HepG2 (cell line): ENCODE results near the gene ORC4. TPM values are rescaled to one million over a fixed set of nuclear protein-coding genes. Genes with fewer than 3 reads are reported as not detected.

Source experiments
- ATAD3A ChIP-seq: sonication (generic); formaldehyde crosslinking; IDR thresholded peaks from 2 replicates; pipeline ENCODE4 v1.4.0; 2020; ENCODE audit warnings: missing genetic modification reagents
- CREM ChIP-seq, 2 experiments: sonication (generic) in 1 of 2; formaldehyde crosslinking in 1 of 2; IDR thresholded peaks; 2 replicates each; pipeline versions ENCODE4 v1.4.0 to v1.6.1; 2016 to 2020; ENCODE audit warnings: antibody characterized with exemption in 1 of 2, mild to moderate bottlenecking in 1 of 2, missing genetic modification reagents in 1 of 2
- JUNB ChIP-seq: sonication (generic); formaldehyde crosslinking; IDR thresholded peaks from 2 replicates; pipeline ENCODE4 v1.8.0; 2022; ENCODE audit warnings: missing genetic modification reagents, mild to moderate bottlenecking, borderline replicate concordance
- MIXL1 ChIP-seq: IDR thresholded peaks from 2 replicates; pipeline ENCODE4 v1.6.1; 2016
- PCBP1 ChIP-seq: fragments of 200-400 bp; formaldehyde crosslinking; IDR thresholded peaks from 2 replicates; pipeline ENCODE4 v1.6.1; 2017; ENCODE audit warnings: mild to moderate bottlenecking, low read depth, low read length, borderline replicate concordance
- RBFOX2 ChIP-seq: fragments of 200-400 bp; formaldehyde crosslinking; IDR thresholded peaks from 2 replicates; pipeline ENCODE4 v1.6.1; 2017; ENCODE audit warnings: low read depth, mild to moderate bottlenecking, low read length
- RCOR2 ChIP-seq: IDR thresholded peaks from 2 replicates; pipeline ENCODE4 v1.6.1; 2016; ENCODE audit warnings: missing biosample characterization, missing genetic modification reagents
- RELA ChIP-seq: sonication (generic); formaldehyde crosslinking; IDR thresholded peaks from 2 replicates; pipeline ENCODE4 v1.4.0; 2020; ENCODE audit warnings: missing genetic modification reagents
- SAFB2 ChIP-seq: sonication (generic); formaldehyde crosslinking; IDR thresholded peaks from 2 replicates; pipeline ENCODE4 v1.5.1; 2020; ENCODE audit warnings: missing genetic modification reagents, low read depth, mild to moderate bottlenecking, borderline replicate concordance
- SKI ChIP-seq: fragments of 450-650 bp; IDR thresholded peaks from one replicate; pipeline ENCODE4 v1.6.1; 2018; ENCODE audit warnings: mild to moderate bottlenecking; ENCODE audit not compliant: partially characterized antibody
- TAF1 ChIP-seq: sonication (generic); formaldehyde crosslinking; IDR thresholded peaks from 2 replicates; pipeline ENCODE4 v1.4.0; 2020; ENCODE audit warnings: missing genetic modification reagents
- TCF7L2 ChIP-seq: IDR thresholded peaks from 2 replicates; pipeline ENCODE4 v1.6.1; 2011; ENCODE audit warnings: mild to moderate bottlenecking, low read depth, low read length, moderate library complexity
- THAP11 ChIP-seq: IDR thresholded peaks from 2 replicates; pipeline ENCODE4 v1.6.1; 2016; ENCODE audit warnings: missing biosample characterization, missing genetic modification reagents
- ZBTB7B ChIP-seq: sonication (generic); formaldehyde crosslinking; IDR thresholded peaks from 2 replicates; pipeline ENCODE4 v1.4.0; 2020; ENCODE audit warnings: missing genetic modification reagents
- ZNF883 ChIP-seq: sonication (generic); formaldehyde crosslinking; IDR thresholded peaks from 2 replicates; pipeline ENCODE4 v1.5.1; 2020; ENCODE audit warnings: mild to moderate bottlenecking, missing genetic modification reagents; ENCODE audit errors: not compliant biosample characterization
- polyA plus RNA-seq, 8 experiments: library from polyadenylated mRNA; depleted of rRNA in 3 of 8; stranded (reverse) in 7 of 8; unstranded in 1 of 8; fragments of >200 nt; fragmentation: Illumina TruSeq in 4 of 8; extraction: Trizol in 4 of 8; gene quantifications; 2 replicates each; pipeline versions ENCODE4 v1.2.1 to v1.2.3, GENCODE V29; 2011 to 2016; ENCODE audit warnings: low read depth in 4 of 8, missing spikeins in 1 of 8, mixed read lengths in 1 of 8; ENCODE audit not compliant: insufficient read depth in 1 of 8
- total RNA-seq, 5 experiments: library from RNA; depleted of rRNA; stranded (reverse); fragments of >200 nt; fragmentation: Illumina TruSeq; extraction: Trizol; gene quantifications; 2 replicates each; pipeline ENCODE4 v1.2.3, GENCODE V29; 2016; ENCODE audit warnings: low read depth in 1 of 5
- TF ChIP-seq, protein P1 (sequence below): sonication (generic); formaldehyde crosslinking; IDR thresholded peaks from 2 replicates; pipeline ENCODE4 v1.8.0; 2022; ENCODE audit warnings: missing genetic modification reagents, mild to moderate bottlenecking, moderate library complexity, borderline replicate concordance
- TF ChIP-seq, protein P2 (sequence below): sonication (generic); formaldehyde crosslinking; IDR thresholded peaks from 2 replicates; pipeline ENCODE4 v1.4.0; 2020; ENCODE audit warnings: missing genetic modification reagents
- TF ChIP-seq, protein P3 (sequence below), 2 experiments: sonication (generic) in 1 of 2; formaldehyde crosslinking in 1 of 2; IDR thresholded peaks; 2 replicates each; pipeline versions ENCODE4 v1.6.1 to v1.9.0; 2014 to 2022; ENCODE audit warnings: antibody characterized with exemption in 1 of 2, borderline replicate concordance in 1 of 2, inconsistent platforms in 1 of 2, low read depth in 1 of 2, missing genetic modification reagents in 1 of 2

Gene ORC4
- total and polyA plus RNA-seq, 2 of the 13 experiments (the other 11 are each of a cell fraction or from before 2014, with no cell fraction given), result 28.6 to 84.8 TPM

DNA sequence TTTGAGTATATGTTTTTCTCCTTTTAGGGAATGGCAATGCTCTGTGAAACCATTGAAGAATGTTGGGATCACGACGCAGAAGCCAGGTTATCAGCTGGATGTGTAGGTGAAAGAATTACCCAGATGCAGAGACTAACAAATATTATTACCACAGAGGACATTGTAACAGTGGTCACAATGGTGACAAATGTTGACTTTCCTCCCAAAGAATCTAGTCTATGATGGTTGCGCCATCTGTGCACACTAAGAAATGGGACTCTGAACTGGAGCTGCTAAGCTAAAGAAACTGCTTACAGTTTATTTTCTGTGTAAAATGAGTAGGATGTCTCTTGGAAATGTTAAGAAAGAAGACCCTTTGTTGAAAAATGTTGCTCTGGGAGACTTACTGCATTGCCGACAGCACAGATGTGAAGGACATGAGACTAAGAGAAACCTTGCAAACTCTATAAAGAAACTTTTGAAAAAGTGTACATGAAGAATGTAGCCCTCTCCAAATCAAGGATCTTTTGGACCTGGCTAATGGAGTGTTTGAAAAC lies 93.4 kb downstream of the ORC4 start (continued):
- no peak for TF ChIP-seq JUNB (CRISPR knock-in tag)
- TF ChIP-seq RELA, result no peak
- no peak for TF ChIP-seq SAFB2
- no peak for TF ChIP-seq ATAD3A (CRISPR knock-in tag)
- TF ChIP-seq RCOR2 (CRISPR knock-in tag), result peak; percentile 98
- TF ChIP-seq TAF1 (CRISPR knock-in tag), result no peak
- peak; percentile 88 for TF ChIP-seq CREM (IDR thresholded peaks at IDR 0.05)
- TF ChIP-seq CREM (CRISPR knock-in tag; IDR thresholded peaks at IDR 0.05), result no peak
- no peak for TF ChIP-seq RBFOX2
- peak; percentile 70 for TF ChIP-seq SKI
- TF ChIP-seq, protein P1, sequence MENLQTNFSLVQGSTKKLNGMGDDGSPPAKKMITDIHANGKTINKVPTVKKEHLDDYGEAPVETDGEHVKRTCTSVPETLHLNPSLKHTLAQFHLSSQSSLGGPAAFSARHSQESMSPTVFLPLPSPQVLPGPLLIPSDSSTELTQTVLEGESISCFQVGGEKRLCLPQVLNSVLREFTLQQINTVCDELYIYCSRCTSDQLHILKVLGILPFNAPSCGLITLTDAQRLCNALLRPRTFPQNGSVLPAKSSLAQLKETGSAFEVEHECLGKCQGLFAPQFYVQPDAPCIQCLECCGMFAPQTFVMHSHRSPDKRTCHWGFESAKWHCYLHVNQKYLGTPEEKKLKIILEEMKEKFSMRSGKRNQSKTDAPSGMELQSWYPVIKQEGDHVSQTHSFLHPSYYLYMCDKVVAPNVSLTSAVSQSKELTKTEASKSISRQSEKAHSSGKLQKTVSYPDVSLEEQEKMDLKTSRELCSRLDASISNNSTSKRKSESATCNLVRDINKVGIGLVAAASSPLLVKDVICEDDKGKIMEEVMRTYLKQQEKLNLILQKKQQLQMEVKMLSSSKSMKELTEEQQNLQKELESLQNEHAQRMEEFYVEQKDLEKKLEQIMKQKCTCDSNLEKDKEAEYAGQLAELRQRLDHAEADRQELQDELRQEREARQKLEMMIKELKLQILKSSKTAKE (CRISPR knock-in tag), result peak; percentile 67; the same call in 1 of the 2 replicates
- TF ChIP-seq, protein P2, sequence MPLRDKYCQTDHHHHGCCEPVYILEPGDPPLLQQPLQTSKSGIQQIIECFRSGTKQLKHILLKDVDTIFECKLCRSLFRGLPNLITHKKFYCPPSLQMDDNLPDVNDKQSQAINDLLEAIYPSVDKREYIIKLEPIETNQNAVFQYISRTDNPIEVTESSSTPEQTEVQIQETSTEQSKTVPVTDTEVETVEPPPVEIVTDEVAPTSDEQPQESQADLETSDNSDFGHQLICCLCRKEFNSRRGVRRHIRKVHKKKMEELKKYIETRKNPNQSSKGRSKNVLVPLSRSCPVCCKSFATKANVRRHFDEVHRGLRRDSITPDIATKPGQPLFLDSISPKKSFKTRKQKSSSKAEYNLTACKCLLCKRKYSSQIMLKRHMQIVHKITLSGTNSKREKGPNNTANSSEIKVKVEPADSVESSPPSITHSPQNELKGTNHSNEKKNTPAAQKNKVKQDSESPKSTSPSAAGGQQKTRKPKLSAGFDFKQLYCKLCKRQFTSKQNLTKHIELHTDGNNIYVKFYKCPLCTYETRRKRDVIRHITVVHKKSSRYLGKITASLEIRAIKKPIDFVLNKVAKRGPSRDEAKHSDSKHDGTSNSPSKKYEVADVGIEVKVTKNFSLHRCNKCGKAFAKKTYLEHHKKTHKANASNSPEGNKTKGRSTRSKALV (CRISPR knock-in tag), result no peak
- peak; percentile 87 for TF ChIP-seq MIXL1 (CRISPR knock-in tag)
- TF ChIP-seq ZNF883 (CRISPR knock-in tag), result no peak
- TF ChIP-seq, protein P3, sequence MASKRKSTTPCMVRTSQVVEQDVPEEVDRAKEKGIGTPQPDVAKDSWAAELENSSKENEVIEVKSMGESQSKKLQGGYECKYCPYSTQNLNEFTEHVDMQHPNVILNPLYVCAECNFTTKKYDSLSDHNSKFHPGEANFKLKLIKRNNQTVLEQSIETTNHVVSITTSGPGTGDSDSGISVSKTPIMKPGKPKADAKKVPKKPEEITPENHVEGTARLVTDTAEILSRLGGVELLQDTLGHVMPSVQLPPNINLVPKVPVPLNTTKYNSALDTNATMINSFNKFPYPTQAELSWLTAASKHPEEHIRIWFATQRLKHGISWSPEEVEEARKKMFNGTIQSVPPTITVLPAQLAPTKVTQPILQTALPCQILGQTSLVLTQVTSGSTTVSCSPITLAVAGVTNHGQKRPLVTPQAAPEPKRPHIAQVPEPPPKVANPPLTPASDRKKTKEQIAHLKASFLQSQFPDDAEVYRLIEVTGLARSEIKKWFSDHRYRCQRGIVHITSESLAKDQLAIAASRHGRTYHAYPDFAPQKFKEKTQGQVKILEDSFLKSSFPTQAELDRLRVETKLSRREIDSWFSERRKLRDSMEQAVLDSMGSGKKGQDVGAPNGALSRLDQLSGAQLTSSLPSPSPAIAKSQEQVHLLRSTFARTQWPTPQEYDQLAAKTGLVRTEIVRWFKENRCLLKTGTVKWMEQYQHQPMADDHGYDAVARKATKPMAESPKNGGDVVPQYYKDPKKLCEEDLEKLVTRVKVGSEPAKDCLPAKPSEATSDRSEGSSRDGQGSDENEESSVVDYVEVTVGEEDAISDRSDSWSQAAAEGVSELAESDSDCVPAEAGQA (IDR thresholded peaks at IDR 0.05; ENCODE audit: low read depth), result no peak; the same call in none of the 2 replicates
- TF ChIP-seq, protein P3 (CRISPR knock-in tag; IDR thresholded peaks at IDR 0.05; ENCODE audit: borderline replicate concordance), result no peak
- no peak for TF ChIP-seq TCF7L2
- TF ChIP-seq PCBP1, result no peak
- TF ChIP-seq ZBTB7B (CRISPR knock-in tag), result peak; percentile 77
- peak; percentile 81 for TF ChIP-seq THAP11
